Cardiac muscle cell (in vitro differentiated cells and primary cell): Measurements from ENCODE around the gene KCNJ10. TPM values are rescaled to one million over a fixed set of nuclear protein-coding genes. Genes with fewer than 3 reads are reported as not detected.

ENCODE experiments used
- DNase-seq, 2 donors: peaks; one replicate each; pipeline versions ENCODE4 v3.0.0 to v3.0.0-alpha.2; 2010 to 2017; ENCODE audit warnings: low read depth in 1 of 2, low spot score in 1 of 2
- H3K27ac ChIP-seq: fragments of 200-600 bp; sonication (generic); 2 replicates; pipeline ENCODE4 v1.5.1; 2016
- H3K27me3 ChIP-seq: fragments of 200-600 bp; sonication (generic); 2 replicates; pipeline ENCODE4 v1.6.0; 2016; ENCODE audit warnings: control low read depth
- H3K36me3 ChIP-seq: fragments of 200-600 bp; sonication (generic); 2 replicates; pipeline ENCODE4 v1.5.1; 2016; ENCODE audit warnings: control low read depth
- H3K4me1 ChIP-seq: fragments of 200-600 bp; sonication (generic); 2 replicates; pipeline ENCODE4 v1.8.1; 2017; ENCODE audit warnings: low read depth, mild to moderate bottlenecking, mixed run types
- H3K4me3 ChIP-seq: fragments of 200-600 bp; sonication (generic); 2 replicates; pipeline ENCODE4 v1.5.1; 2016; ENCODE audit warnings: mild to moderate bottlenecking
- H3K9me3 ChIP-seq: fragments of 200-600 bp; sonication (generic); 2 replicates; pipeline ENCODE4 v1.5.1; 2017; ENCODE audit warnings: low read depth, mild to moderate bottlenecking, control low read depth
- CTCF ChIP-seq: IDR thresholded peaks from 2 replicates; pipeline ENCODE4 v1.5.1; 2012; ENCODE audit warnings: low read depth, mild to moderate bottlenecking, low read length
- polyA plus RNA-seq: library from polyadenylated mRNA; unstranded; fragments of >200 nt; fragmentation: Nextera tagmentation; extraction: Ambion mirVana; gene quantifications from 2 replicates; pipeline ENCODE4 v1.2.1, GENCODE V29; 2016
- total RNA-seq: library from RNA; depleted of rRNA; stranded (reverse); fragments of >200 nt; gene quantifications from 2 replicates; pipeline ENCODE4 v1.2.3, GENCODE V29; 2016

The KCNJ10 gene
- total and polyA plus RNA-seq, 2 experiments from 2014 or later, result 0.35 to 0.42 TPM

GRCh38 chr1:160068225-160068624 is 1.7 kb downstream of the KCNJ10 start:
- peaks cover 8% of the 10 kb centered on the region for H3K4me1 ChIP-seq
- H3K4me3 ChIP-seq, result no peak overlapping the region
- H3K36me3 ChIP-seq, result no peaks in the 10 kb centered on the region
- peaks cover 15% of the 10 kb centered on the region for H3K27me3 ChIP-seq
- no peak for DNase-seq
- no peaks in the 10 kb centered on the region for H3K9me3 ChIP-seq
- H3K27ac ChIP-seq, result no peak overlapping the region
- no peak for TF ChIP-seq CTCF

GRCh38 chr1:160066829-160067745 is 2.9 kb downstream of the KCNJ10 start:
- Histone ChIP-seq H3K4me3 (no peak overlapping the region), H3K9me3 (no peaks in the 10 kb centered on the region), H3K4me1 (peaks cover 8% of the 10 kb centered on the region), H3K36me3 (no peaks in the 10 kb centered on the region), H3K27ac (no peak overlapping the region), H3K27me3 (peaks cover 8% of the 10 kb centered on the region)
- no peak for TF ChIP-seq CTCF
- DNase-seq, result no peak

- Histone ChIP-seq H3K4me3 (no peak overlapping the region), H3K36me3 (no peaks in the 10 kb centered on the region), H3K27me3 (no peaks in the 10 kb centered on the region), H3K4me1 (peaks cover 18% of the 10 kb centered on the region), H3K9me3 (no peaks in the 10 kb centered on the region), H3K27ac (no peak overlapping the region)
- no peak for DNase-seq
- TF ChIP-seq CTCF, result no peak
These were observed 5.2 kb downstream of the KCNJ10 start for GRCh38 chr1:160064746-160065145.

GRCh38 chr1:160064164-160064563 is 5.8 kb downstream of the KCNJ10 start:
- peaks cover 18% of the 10 kb centered on the region for H3K4me1 ChIP-seq
- H3K27me3 ChIP-seq, result no peaks in the 10 kb centered on the region
- no peak for TF ChIP-seq CTCF

GRCh38 chr1:160063176-160063575 is 6.8 kb downstream of the KCNJ10 start:
- H3K36me3 ChIP-seq, result no peaks in the 10 kb centered on the region
- DNase-seq, result no peak
- H3K4me1 ChIP-seq, result peaks cover 18% of the 10 kb centered on the region
- no peak for TF ChIP-seq CTCF
- H3K27me3 ChIP-seq, result no peaks in the 10 kb centered on the region
- H3K27ac ChIP-seq, result no peak overlapping the region
- H3K9me3 ChIP-seq, result no peaks in the 10 kb centered on the region
- H3K4me3 ChIP-seq, result no peak overlapping the region

More at GRCh38 chr1:160064164-160064563, 5.8 kb downstream of the KCNJ10 start:
- no peak overlapping the region for H3K27ac ChIP-seq
- H3K36me3 ChIP-seq, result no peaks in the 10 kb centered on the region
- DNase-seq, result no peak
- H3K9me3 ChIP-seq, result no peaks in the 10 kb centered on the region
- no peak overlapping the region for H3K4me3 ChIP-seq
